ENCODE results near the gene BLOC1S6. TPM values are rescaled to one million over a fixed set of nuclear protein-coding genes. Genes with fewer than 3 reads are reported as not detected.

The BLOC1S6 gene
- total RNA-seq, 1 experiment from 2014 or later, result 37.0 TPM

GRCh38 chr15:45548753-45549520, 38.2 kb upstream of the BLOC1S6 start:
- no peak for TF ChIP-seq CTCF (IDR thresholded peaks at IDR 0.05; ENCODE audit: insufficient read depth in 1 of 2, low read depth in 1 of 2, low read length in 1 of 2, severe bottlenecking in 1 of 2, unreplicated experiment in 1 of 2)
- DNase-seq, result no peak
- no peaks in the 10 kb centered on the region for H3K4me1 Mint-ChIP-seq (ENCODE audit: low read depth, unreplicated experiment)
- Histone ChIP-seq H3K36me3 (ENCODE audit: control insufficient read depth, insufficient read depth, low read length) (no peaks in the 10 kb centered on the region), H3K27me3 (replicated peaks; ENCODE audit: control insufficient read depth, insufficient read depth, low read length) (no peaks in the 10 kb centered on the region), H3K4me3 (ENCODE audit: low read depth, low read length) (no peak overlapping the region), H3K4me1 (no peaks in the 10 kb centered on the region), H3K9me3 (no peaks in the 10 kb centered on the region)
- no peaks in the 10 kb centered on the region for H3K9me3 Mint-ChIP-seq (ENCODE audit: unreplicated experiment)
- intact Hi-C loops (cut with micrococcal nuclease; ENCODE audit: unreplicated experiment), result no loop called here
- H3K27me3 Mint-ChIP-seq (ENCODE audit: insufficient read depth, unreplicated experiment), result no peaks in the 10 kb centered on the region
- H3K27ac Mint-ChIP-seq (ENCODE audit: unreplicated experiment), result no peak overlapping the region
- H3K4me3 Mint-ChIP-seq (ENCODE audit: unreplicated experiment), result no peak overlapping the region
- H3K36me3 Mint-ChIP-seq (ENCODE audit: insufficient read depth, unreplicated experiment), result no peaks in the 10 kb centered on the region
- POLR2A ChIA-PET, result no interaction called here
- no TSS peak for BruUV-seq (replicated peaks)
- CTCF ChIA-PET, result no interaction called here

GRCh38 chr15:45549541-45550220, 37.5 kb upstream of the BLOC1S6 start:
- Mint-ChIP-seq H3K4me3 (ENCODE audit: unreplicated experiment) (no peak overlapping the region), H3K27me3 (ENCODE audit: insufficient read depth, unreplicated experiment) (no peaks in the 10 kb centered on the region), H3K4me1 (ENCODE audit: low read depth, unreplicated experiment) (no peaks in the 10 kb centered on the region), H3K36me3 (ENCODE audit: insufficient read depth, unreplicated experiment) (no peaks in the 10 kb centered on the region), H3K9me3 (ENCODE audit: unreplicated experiment) (no peaks in the 10 kb centered on the region), H3K27ac (ENCODE audit: unreplicated experiment) (no peak overlapping the region)
- Histone ChIP-seq H3K36me3 (ENCODE audit: control insufficient read depth, insufficient read depth, low read length) (no peaks in the 10 kb centered on the region), H3K4me3 (ENCODE audit: low read depth, low read length) (no peak overlapping the region), H3K4me1 (no peaks in the 10 kb centered on the region), H3K9me3 (no peaks in the 10 kb centered on the region), H3K27me3 (replicated peaks; ENCODE audit: control insufficient read depth, insufficient read depth, low read length) (no peaks in the 10 kb centered on the region)
- DNase-seq, result no peak
- POLR2A ChIA-PET, result no interaction called here
- no peak for TF ChIP-seq CTCF (IDR thresholded peaks at IDR 0.05; ENCODE audit: insufficient read depth in 1 of 2, low read depth in 1 of 2, low read length in 1 of 2, severe bottlenecking in 1 of 2, unreplicated experiment in 1 of 2)
- CTCF ChIA-PET, result no interaction called here
- no TSS peak for BruUV-seq (replicated peaks)
- intact Hi-C loops (cut with micrococcal nuclease; ENCODE audit: unreplicated experiment), result no loop called here

- H3K27ac Mint-ChIP-seq (ENCODE audit: unreplicated experiment), result no peak overlapping the region
- no peak overlapping the region for H3K4me3 Mint-ChIP-seq (ENCODE audit: unreplicated experiment)
- no peaks in the 10 kb centered on the region for H3K4me1 Mint-ChIP-seq (ENCODE audit: low read depth, unreplicated experiment)
- POLR2A ChIA-PET, result no interaction called here
- H3K4me3 ChIP-seq (ENCODE audit: low read depth, low read length), result no peak overlapping the region
- no peak for TF ChIP-seq CTCF (IDR thresholded peaks at IDR 0.05; ENCODE audit: insufficient read depth in 1 of 2, low read depth in 1 of 2, low read length in 1 of 2, severe bottlenecking in 1 of 2, unreplicated experiment in 1 of 2)
- peaks cover under 1% of the 10 kb centered on the region for H3K27me3 Mint-ChIP-seq (ENCODE audit: insufficient read depth, unreplicated experiment)
- no peaks in the 10 kb centered on the region for H3K27me3 ChIP-seq (replicated peaks; ENCODE audit: control insufficient read depth, insufficient read depth, low read length)
- no peaks in the 10 kb centered on the region for H3K4me1 ChIP-seq
- DNase-seq, result no peak
- H3K9me3 Mint-ChIP-seq (ENCODE audit: unreplicated experiment), result no peaks in the 10 kb centered on the region
- H3K36me3 ChIP-seq (ENCODE audit: control insufficient read depth, insufficient read depth, low read length), result no peaks in the 10 kb centered on the region
- intact Hi-C loops (cut with micrococcal nuclease; ENCODE audit: unreplicated experiment), result no loop called here
- CTCF ChIA-PET, result no interaction called here
- H3K9me3 ChIP-seq, result no peaks in the 10 kb centered on the region
- H3K36me3 Mint-ChIP-seq (ENCODE audit: insufficient read depth, unreplicated experiment), result no peaks in the 10 kb centered on the region
- no TSS peak for BruUV-seq (replicated peaks)
Measured at GRCh38 chr15:45550436-45550835, 36.7 kb upstream of the BLOC1S6 start.
